K562 (cell line): ENCODE results near the gene SIRT5. TPM values are rescaled to one million over a fixed set of nuclear protein-coding genes. Genes with fewer than 3 reads are reported as not detected.
A peak's percentile ranks its signal among the peaks of the same experiment; 100 is the strongest.

Experiments used
- ATAC-seq: fragments of 200-7000 bp; cut with Tn5 transposase; 3 replicates; pipeline ENCODE4 v1.9.1; 2020; ENCODE audit warnings: moderate library complexity
- BruUV-seq: library from RNA; stranded (reverse); fragments of 400-500 nt; replicated peaks from 2 replicates; lab custom pipeline; 2021; lab: Mats Ljungman, UMichigan
- CTCF ChIA-PET: fragments of 300-600 bp; formaldehyde crosslinking; extraction: SDS; loops from one replicate; lab custom pipeline; 2021; ENCODE audit warnings: low intra/inter-chr PET ratio; lab: Yijun Ruan, JAX
- POLR2A ChIA-PET: fragments of 300-600, 350-650 bp; sonication (Branson Sonifier 250); formaldehyde crosslinking; extraction: SDS; loops from one replicate; lab custom pipeline; 2021; ENCODE audit warnings: antibody characterized with exemption, inconsistent platforms; lab: Yijun Ruan, JAX
- DNase-seq, 4 experiments: peaks; one replicate each; pipeline versions ENCODE4 v3.0.0 to v3.0.0-alpha.2; 2011 to 2018; ENCODE audit warnings: low spot score in 3 of 4, mixed read lengths in 3 of 4; ENCODE audit errors: extremely low read depth in 1 of 4
- FAIRE-seq: peaks from 2 replicates; lab custom pipeline; 2011; peaks lifted over from hg19 to GRCh38; lab: Jason Lieb, UNC
- H2AFZ ChIP-seq: 2 replicates; pipeline ENCODE4 v1.6.0; 2011; ENCODE audit warnings: low read depth, low read length, control low read depth, inconsistent platforms
- H3K27ac ChIP-seq: fragments of 200-600 bp; 3 replicates; pipeline ENCODE4 v1.8.0; 2011; ENCODE audit warnings: low read depth, mild to moderate bottlenecking, control low read depth, inconsistent platforms, low read length, moderate library complexity, mixed read lengths; ENCODE audit errors: extremely low read depth
- H3K27me3 ChIP-seq, 2 experiments: fragments of 300-600 bp in 1 of 2; 2 replicates in 1 of 2; 3 replicates in 1 of 2; pipeline versions ENCODE4 v1.6.0 to v1.8.0; 2011; ENCODE audit warnings: inconsistent platforms in 2 of 2, low read length in 2 of 2, mild to moderate bottlenecking in 1 of 2, mixed read lengths in 1 of 2, moderate library complexity in 1 of 2; ENCODE audit not compliant: control insufficient read depth in 2 of 2, insufficient read depth in 2 of 2
- H3K36me3 ChIP-seq: fragments of 300-600 bp; 3 replicates; pipeline ENCODE4 v1.8.0; 2011; ENCODE audit warnings: mild to moderate bottlenecking, low read length, inconsistent platforms; ENCODE audit not compliant: control insufficient read depth, insufficient read depth
- H3K4me1 ChIP-seq, 2 experiments: fragments of 200-600 bp in 1 of 2; replicated peaks in 1 of 2; 2 replicates in 1 of 2; 3 replicates in 1 of 2; pipeline versions ENCODE4 v1.5.1 to v1.8.0; 2011; ENCODE audit warnings: inconsistent platforms in 2 of 2, low read length in 2 of 2, mild to moderate bottlenecking in 1 of 2, mixed read lengths in 1 of 2, moderate library complexity in 1 of 2; ENCODE audit not compliant: control insufficient read depth in 2 of 2, insufficient read depth in 2 of 2
- H3K4me2 ChIP-seq: 2 replicates; pipeline ENCODE4 v1.6.1; 2011; ENCODE audit warnings: low read length, control low read depth, inconsistent platforms, mixed read lengths; ENCODE audit not compliant: insufficient read depth
- H3K4me3 ChIP-seq: fragments of 200-600 bp; sonication (generic), shearing (Covaris generic); 2 replicates; pipeline ENCODE4 v1.5.1; 2016; ENCODE audit warnings: control low read depth, inconsistent platforms
- H3K79me2 ChIP-seq: fragments of 200-600 bp; 3 replicates; pipeline ENCODE4 v1.8.0; 2011; ENCODE audit warnings: low read length, inconsistent platforms; ENCODE audit not compliant: control insufficient read depth, insufficient read depth
- H3K9ac ChIP-seq, 2 experiments: 2 replicates each; pipeline versions ENCODE4 v1.6.0 to v1.6.1; 2011; ENCODE audit warnings: low read depth in 2 of 2, low read length in 2 of 2, control low read depth in 1 of 2, inconsistent platforms in 1 of 2, mild to moderate bottlenecking in 1 of 2, mixed read lengths in 1 of 2; ENCODE audit not compliant: insufficient read depth in 1 of 2
- H3K9me1 ChIP-seq: one replicate; pipeline ENCODE4 v1.6.0; 2011; ENCODE audit warnings: inconsistent platforms, mild to moderate bottlenecking, low read length, moderate library complexity; ENCODE audit not compliant: control insufficient read depth, insufficient read depth
- H3K9me3 ChIP-seq: replicated peaks from 2 replicates; pipeline ENCODE4 v1.5.1; 2011; ENCODE audit warnings: low read depth, low read length, inconsistent platforms; ENCODE audit not compliant: control insufficient read depth, insufficient read depth
- H4K20me1 ChIP-seq: replicated peaks from 2 replicates; pipeline ENCODE4 v1.6.1; 2011; ENCODE audit warnings: low read length, inconsistent platforms, mixed read lengths; ENCODE audit not compliant: control insufficient read depth, insufficient read depth
- CHD4 ChIP-seq: fragments of 200-600 bp; sonication (generic); IDR thresholded peaks from 3 replicates; pipeline ENCODE4 v1.6.1; 2012; ENCODE audit warnings: low read depth, mild to moderate bottlenecking, mixed read lengths, low read length, inconsistent platforms; ENCODE audit not compliant: insufficient read depth, insufficient replicate concordance, poor library complexity, severe bottlenecking
- POLR2G ChIP-seq: fragments of 200-400 bp; formaldehyde crosslinking; IDR thresholded peaks from 2 replicates; pipeline ENCODE4 v1.6.1; 2017; ENCODE audit warnings: low read depth, mild to moderate bottlenecking, antibody characterized with exemption, low read length, moderate library complexity
- whole genome bisulfite sequencing: fragments of 100-300 bp; shearing (Covaris generic); methylation state at CpG from one replicate; pipeline ENCODE4 v1.1.6; 2016; ENCODE audit warnings: low coverage, mixed read lengths; ENCODE audit not compliant: insufficient coverage; ENCODE audit errors: missing lambda C conversion rate; 5-methylcytosine and 5-hydroxymethylcytosine counted together
- in situ Hi-C: fragments of 300-500 bp; cut with MboI; formaldehyde crosslinking; loops from 4 replicates; pipeline ENCODE4 v1.15.0; 2018; ENCODE audit warnings: inconsistent platforms, mixed read lengths
- intact Hi-C: fragments of 100-400 bp; cut with micrococcal nuclease; formaldehyde crosslinking; loops from 2 replicates; pipeline ENCODE4 v1.14.2; 2022
- polyA plus RNA-seq, 8 experiments: library from polyadenylated mRNA; depleted of rRNA in 4 of 8; stranded (reverse) in 5 of 8; unstranded in 3 of 8; fragments of >200 nt; fragmentation: Nextera tagmentation in 2 of 8; fragmentation: Illumina TruSeq in 1 of 8; extraction: Ambion mirVana in 2 of 8; extraction: Trizol in 1 of 8; gene quantifications; 2 replicates each; pipeline versions ENCODE4 v1.2.1 to v1.2.3, GENCODE V29; 2011 to 2014; ENCODE audit warnings: inconsistent platforms in 1 of 8, missing spikeins in 1 of 8
- total RNA-seq, 7 experiments: library from RNA; depleted of rRNA in 6 of 7; stranded (reverse); fragments of >200 nt in 6 of 7; fragmentation: Illumina TruSeq in 2 of 7; extraction: Trizol in 2 of 7; gene quantifications; 2 replicates each; pipeline versions ENCODE4 v1.2.1 to v1.2.3, GENCODE V29; 2011 to 2021; ENCODE audit warnings: low replicate concordance in 1 of 7
- TF ChIP-seq, protein P1 (sequence below): fragments of 200-800 bp; sonication (Bioruptor generic); IDR thresholded peaks from 2 replicates; pipeline ENCODE4 v1.6.1; 2017; ENCODE audit warnings: missing genetic modification characterization, missing compliant biosample characterization
- TF ChIP-seq, protein P2 (sequence below): sonication (generic); formaldehyde crosslinking; IDR thresholded peaks from 2 replicates; pipeline ENCODE4 v1.8.0; 2022; ENCODE audit warnings: mild to moderate bottlenecking, missing genetic modification reagents

SIRT5 gene
- total and polyA plus RNA-seq, 9 of the 15 experiments (the other 6 are each of a cell fraction or from before 2014, with no cell fraction given), result 2.1 to 15.7 (median 11.4) TPM

DNA sequence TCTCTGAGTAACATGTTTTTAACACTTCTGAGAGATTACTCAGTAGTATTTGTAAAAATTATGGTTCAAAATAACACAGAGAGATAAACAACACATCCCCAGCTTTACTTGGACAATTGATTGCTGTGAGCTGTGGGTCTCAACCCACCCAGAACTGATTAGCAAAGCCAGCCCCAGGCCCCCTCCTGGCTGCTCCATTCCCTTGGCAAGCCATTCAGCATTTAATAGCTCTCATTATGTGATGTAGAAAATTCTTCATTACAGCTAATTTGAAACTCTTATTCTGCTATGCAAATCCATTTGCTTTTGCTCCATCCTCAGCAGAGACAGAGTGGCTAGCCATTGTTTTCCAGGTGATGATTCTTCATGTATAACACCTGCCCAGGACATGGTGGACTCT lies 16.6 kb upstream of the SIRT5 start (continued):
- TF ChIP-seq POLR2G (no peak), CHD4 (no peak)

DNA sequence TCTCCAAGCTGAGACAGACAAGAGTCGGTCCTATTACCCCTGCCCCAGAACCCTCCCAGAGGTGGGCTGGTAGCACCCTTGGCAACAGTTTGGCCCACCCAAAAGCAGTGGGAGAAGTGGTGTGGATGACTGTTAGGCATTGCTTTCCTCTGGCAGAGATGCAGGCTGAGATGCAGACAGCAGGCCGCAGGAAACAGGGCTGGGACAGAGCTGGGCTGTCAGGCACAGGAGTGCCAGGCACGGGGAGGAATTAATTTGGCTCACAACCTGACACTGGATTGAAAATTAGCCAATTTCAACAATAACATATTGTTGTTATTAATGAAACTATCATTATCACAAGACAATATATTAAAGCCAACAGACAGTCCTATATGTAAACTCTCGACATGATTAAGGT lies 15.7 kb upstream of the SIRT5 start:
- intact Hi-C loops (no loop called here), in situ Hi-C loops (no loop called here)
- BruUV-seq, result no TSS peak
- no peaks in the 10 kb centered on the region for H3K9me3 ChIP-seq
- 0 out of 2 replicates have a peak overlapping the region, but pooled peaks have one; percentile 18 for H2AFZ ChIP-seq
- peaks cover 0 to 4% of the 10 kb centered on the region in 2 experiments; a peak in 2 of 5 replicates for H3K4me1 ChIP-seq
- H3K9me1 ChIP-seq, result no peaks in the 10 kb centered on the region
- ATAC-seq, result no peak
- DNase-seq, result no peak
- no peak overlapping the region for H3K27ac ChIP-seq
- no peaks in the 10 kb centered on the region for H3K27me3 ChIP-seq
- POLR2A ChIA-PET, result no interaction called here
- FAIRE-seq, result no peak
- WGBS, result 37% methylated on average over 4 of the region's 4 CpGs
- H3K4me2 ChIP-seq, result no peak overlapping the region
- CTCF ChIA-PET, result no interaction called here
- no peaks in the 10 kb centered on the region for H3K36me3 ChIP-seq
- no peaks in the 10 kb centered on the region for H4K20me1 ChIP-seq
- H3K9ac ChIP-seq, result 0 out of 4 replicates have a peak overlapping the region, but pooled peaks of 1 of the 2 experiments have one; percentile 47
- TF ChIP-seq, protein P1, sequence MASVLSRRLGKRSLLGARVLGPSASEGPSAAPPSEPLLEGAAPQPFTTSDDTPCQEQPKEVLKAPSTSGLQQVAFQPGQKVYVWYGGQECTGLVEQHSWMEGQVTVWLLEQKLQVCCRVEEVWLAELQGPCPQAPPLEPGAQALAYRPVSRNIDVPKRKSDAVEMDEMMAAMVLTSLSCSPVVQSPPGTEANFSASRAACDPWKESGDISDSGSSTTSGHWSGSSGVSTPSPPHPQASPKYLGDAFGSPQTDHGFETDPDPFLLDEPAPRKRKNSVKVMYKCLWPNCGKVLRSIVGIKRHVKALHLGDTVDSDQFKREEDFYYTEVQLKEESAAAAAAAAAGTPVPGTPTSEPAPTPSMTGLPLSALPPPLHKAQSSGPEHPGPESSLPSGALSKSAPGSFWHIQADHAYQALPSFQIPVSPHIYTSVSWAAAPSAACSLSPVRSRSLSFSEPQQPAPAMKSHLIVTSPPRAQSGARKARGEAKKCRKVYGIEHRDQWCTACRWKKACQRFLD (CRISPR knock-in tag), result no peak
- TF ChIP-seq, protein P2, sequence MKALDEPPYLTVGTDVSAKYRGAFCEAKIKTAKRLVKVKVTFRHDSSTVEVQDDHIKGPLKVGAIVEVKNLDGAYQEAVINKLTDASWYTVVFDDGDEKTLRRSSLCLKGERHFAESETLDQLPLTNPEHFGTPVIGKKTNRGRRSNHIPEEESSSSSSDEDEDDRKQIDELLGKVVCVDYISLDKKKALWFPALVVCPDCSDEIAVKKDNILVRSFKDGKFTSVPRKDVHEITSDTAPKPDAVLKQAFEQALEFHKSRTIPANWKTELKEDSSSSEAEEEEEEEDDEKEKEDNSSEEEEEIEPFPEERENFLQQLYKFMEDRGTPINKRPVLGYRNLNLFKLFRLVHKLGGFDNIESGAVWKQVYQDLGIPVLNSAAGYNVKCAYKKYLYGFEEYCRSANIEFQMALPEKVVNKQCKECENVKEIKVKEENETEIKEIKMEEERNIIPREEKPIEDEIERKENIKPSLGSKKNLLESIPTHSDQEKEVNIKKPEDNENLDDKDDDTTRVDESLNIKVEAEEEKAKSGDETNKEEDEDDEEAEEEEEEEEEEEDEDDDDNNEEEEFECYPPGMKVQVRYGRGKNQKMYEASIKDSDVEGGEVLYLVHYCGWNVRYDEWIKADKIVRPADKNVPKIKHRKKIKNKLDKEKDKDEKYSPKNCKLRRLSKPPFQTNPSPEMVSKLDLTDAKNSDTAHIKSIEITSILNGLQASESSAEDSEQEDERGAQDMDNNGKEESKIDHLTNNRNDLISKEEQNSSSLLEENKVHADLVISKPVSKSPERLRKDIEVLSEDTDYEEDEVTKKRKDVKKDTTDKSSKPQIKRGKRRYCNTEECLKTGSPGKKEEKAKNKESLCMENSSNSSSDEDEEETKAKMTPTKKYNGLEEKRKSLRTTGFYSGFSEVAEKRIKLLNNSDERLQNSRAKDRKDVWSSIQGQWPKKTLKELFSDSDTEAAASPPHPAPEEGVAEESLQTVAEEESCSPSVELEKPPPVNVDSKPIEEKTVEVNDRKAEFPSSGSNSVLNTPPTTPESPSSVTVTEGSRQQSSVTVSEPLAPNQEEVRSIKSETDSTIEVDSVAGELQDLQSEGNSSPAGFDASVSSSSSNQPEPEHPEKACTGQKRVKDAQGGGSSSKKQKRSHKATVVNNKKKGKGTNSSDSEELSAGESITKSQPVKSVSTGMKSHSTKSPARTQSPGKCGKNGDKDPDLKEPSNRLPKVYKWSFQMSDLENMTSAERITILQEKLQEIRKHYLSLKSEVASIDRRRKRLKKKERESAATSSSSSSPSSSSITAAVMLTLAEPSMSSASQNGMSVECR (CRISPR knock-in tag), result 0 out of 2 replicates have a peak, but pooled peaks have one; percentile 26
- H3K4me3 ChIP-seq, result no peak overlapping the region
- H3K79me2 ChIP-seq, result no peaks in the 10 kb centered on the region
